Trophoblast cell (in vitro differentiated cells and primary cell): ENCODE data around the gene MIA3.

ENCODE experiments used
- DNase-seq, 2 donors: peaks; one replicate each; pipeline ENCODE4 v3.0.0-alpha.2; 2016
- H2AFZ ChIP-seq: 2 replicates; pipeline ENCODE4 v1.6.1; 2013; ENCODE audit warnings: low read length, moderate library complexity, mild to moderate bottlenecking; ENCODE audit not compliant: insufficient read depth, poor library complexity
- H2AK5ac ChIP-seq: 2 replicates; pipeline ENCODE4 v1.6.1; 2013; ENCODE audit warnings: mild to moderate bottlenecking, low read length
- H2BK120ac ChIP-seq: 2 replicates; pipeline ENCODE4 v1.6.1; 2013; ENCODE audit warnings: low read length, mild to moderate bottlenecking, moderate library complexity; ENCODE audit not compliant: insufficient read depth, poor library complexity
- H2BK12ac ChIP-seq: 2 replicates; pipeline ENCODE4 v1.6.1; 2013; ENCODE audit warnings: mild to moderate bottlenecking, low read length, moderate library complexity
- H2BK5ac ChIP-seq: 2 replicates; pipeline ENCODE4 v1.6.1; 2013; ENCODE audit warnings: low read length, low read depth, moderate library complexity, mild to moderate bottlenecking; ENCODE audit not compliant: poor library complexity
- H3K14ac ChIP-seq: 2 replicates; pipeline ENCODE4 v1.6.1; 2013; ENCODE audit warnings: mild to moderate bottlenecking, low read length
- H3K18ac ChIP-seq: 2 replicates; pipeline ENCODE4 v1.6.1; 2013; ENCODE audit warnings: mild to moderate bottlenecking, low read length
- H3K23ac ChIP-seq: 2 replicates; pipeline ENCODE4 v1.6.1; 2013; ENCODE audit warnings: low read length
- H3K27ac ChIP-seq: 2 replicates; pipeline ENCODE4 v1.5.1; 2013; ENCODE audit warnings: low read depth, mild to moderate bottlenecking, inconsistent platforms, low read length, moderate library complexity
- H3K27me3 ChIP-seq: 2 replicates; pipeline ENCODE4 v1.6.1; 2013; ENCODE audit warnings: inconsistent platforms, mild to moderate bottlenecking, low read length, moderate library complexity; ENCODE audit not compliant: insufficient read depth
- H3K36me3 ChIP-seq, 2 experiments: 1 replicate in 1 of 2; 2 replicates in 1 of 2; pipeline ENCODE4 v1.6.1; 2013; ENCODE audit warnings: low read length in 2 of 2, mild to moderate bottlenecking in 2 of 2, moderate library complexity in 1 of 2; ENCODE audit not compliant: insufficient read depth in 2 of 2, control insufficient read depth in 1 of 2
- H3K4ac ChIP-seq: 2 replicates; pipeline ENCODE4 v1.6.1; 2013; ENCODE audit warnings: low read depth, mild to moderate bottlenecking, low read length, moderate library complexity
- H3K4me1 ChIP-seq, 2 experiments: 1 replicate in 1 of 2; 2 replicates in 1 of 2; pipeline ENCODE4 v1.6.1; 2013; ENCODE audit warnings: low read length in 2 of 2, mild to moderate bottlenecking in 2 of 2, moderate library complexity in 1 of 2; ENCODE audit not compliant: insufficient read depth in 2 of 2, control insufficient read depth in 1 of 2
- H3K4me2 ChIP-seq: 2 replicates; pipeline ENCODE4 v1.6.1; 2013; ENCODE audit warnings: inconsistent platforms, mild to moderate bottlenecking, low read length, moderate library complexity
- H3K4me3 ChIP-seq: 2 replicates; pipeline ENCODE4 v1.5.1; 2013; ENCODE audit warnings: mild to moderate bottlenecking, low read depth, low read length, inconsistent platforms
- H3K79me1 ChIP-seq: one replicate; pipeline ENCODE4 v1.6.1; 2013; ENCODE audit warnings: low read length
- H3K79me2 ChIP-seq: 2 replicates; pipeline ENCODE4 v1.6.1; 2013; ENCODE audit warnings: low read length, mild to moderate bottlenecking; ENCODE audit not compliant: control insufficient read depth, insufficient read depth, poor library complexity
- H3K9ac ChIP-seq: 2 replicates; pipeline ENCODE4 v1.6.1; 2013; ENCODE audit warnings: mild to moderate bottlenecking, low read length
- H3K9me3 ChIP-seq: 2 replicates; pipeline ENCODE4 v1.6.1; 2013; ENCODE audit warnings: low read depth, mild to moderate bottlenecking, control low read depth, inconsistent platforms, low read length; ENCODE audit not compliant: insufficient read depth
- H4K12ac ChIP-seq: 2 replicates; pipeline ENCODE4 v1.6.1; 2013; ENCODE audit warnings: low read depth, mild to moderate bottlenecking, low read length, moderate library complexity
- H4K8ac ChIP-seq: 2 replicates; pipeline ENCODE4 v1.6.1; 2013; ENCODE audit warnings: low read depth, mild to moderate bottlenecking, low read length, moderate library complexity
- H4K91ac ChIP-seq: one replicate; pipeline ENCODE4 v1.6.1; 2013; ENCODE audit warnings: low read depth, mild to moderate bottlenecking, low read length, moderate library complexity
- WGBS: extraction: QIAGEN DNeasy Blood & Tissue Kit; methylation state at CpG from one replicate; pipeline ENCODE4 v1.1.7; 2013; ENCODE audit warnings: missing lambda C conversion rate; ENCODE audit not compliant: insufficient read length, insufficient coverage; ENCODE audit errors: extremely low coverage; 5-methylcytosine and 5-hydroxymethylcytosine counted together

Gene MIA3

DNA sequence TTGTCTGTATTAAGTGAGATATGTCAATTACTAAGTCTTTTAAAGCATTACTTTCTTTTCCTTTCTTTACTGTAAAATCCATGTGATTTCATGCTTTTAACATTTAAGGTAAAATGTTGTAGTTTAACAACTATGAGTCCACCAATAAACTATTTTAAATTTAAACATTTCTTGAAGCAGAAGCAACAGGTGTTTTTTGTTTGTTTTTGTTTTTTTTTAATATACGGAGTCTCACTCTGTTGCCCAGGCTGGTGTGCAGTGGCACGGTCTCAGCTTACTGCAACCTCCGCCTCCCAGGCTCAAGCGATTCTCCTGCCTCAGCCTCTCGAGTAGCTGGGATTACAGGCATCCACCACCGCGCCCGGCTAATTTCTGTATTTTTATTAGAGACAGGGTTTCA lies 78.8 kb downstream of the MIA3 start:
- Histone ChIP-seq H2AK5ac (no peak overlapping the region), H2BK12ac (no peak overlapping the region), H3K9ac (no peak overlapping the region), H3K27ac (no peak overlapping the region), H3K4me2 (no peak overlapping the region), H3K14ac (no peak overlapping the region), H2BK120ac (no peak overlapping the region), H3K4me1 (no peaks in the 10 kb centered on the region), H3K23ac (no peak overlapping the region), H4K12ac (no peak overlapping the region), H3K27me3 (no peaks in the 10 kb centered on the region), H3K4ac (no peak overlapping the region), H3K79me1 (no peaks in the 10 kb centered on the region), H3K18ac (no peak overlapping the region), H4K8ac (no peak overlapping the region), H3K4me3 (no peak overlapping the region), H4K91ac (no peak overlapping the region), H2AFZ (no peak overlapping the region), H3K9me3 (no peaks in the 10 kb centered on the region), H3K36me3 (peaks cover 8% of the 10 kb centered on the region in 2 experiments), H3K79me2 (no peaks in the 10 kb centered on the region), H2BK5ac (no peak overlapping the region)
- no peak for DNase-seq
- WGBS, result no CpG with 5 or more reads among the region's 8 CpGs

- no peak overlapping the region for H2BK12ac ChIP-seq
- H2BK5ac ChIP-seq, result no peak overlapping the region
- no peak overlapping the region for H3K4ac ChIP-seq
- no peak overlapping the region for H4K91ac ChIP-seq
- no peak overlapping the region for H3K23ac ChIP-seq
- H3K4me3 ChIP-seq, result no peak overlapping the region
- H3K4me1 ChIP-seq, result no peaks in the 10 kb centered on the region
- no peak overlapping the region for H3K27ac ChIP-seq
- no peaks in the 10 kb centered on the region for H3K9me3 ChIP-seq
- H3K27me3 ChIP-seq, result no peaks in the 10 kb centered on the region
- H3K4me2 ChIP-seq, result no peak overlapping the region
- H3K18ac ChIP-seq, result no peak overlapping the region
- H4K12ac ChIP-seq, result no peak overlapping the region
- no peaks in the 10 kb centered on the region for H3K79me1 ChIP-seq
- no CpG with 5 or more reads among the region's 2 CpGs for WGBS
- no peak overlapping the region for H2AFZ ChIP-seq
- no peak for DNase-seq
- H3K36me3 ChIP-seq, result peaks cover 7 to 8% of the 10 kb centered on the region in 2 experiments
- H3K14ac ChIP-seq, result no peak overlapping the region
- H3K79me2 ChIP-seq, result no peaks in the 10 kb centered on the region
- no peak overlapping the region for H3K9ac ChIP-seq
- H2BK120ac ChIP-seq, result no peak overlapping the region
- H2AK5ac ChIP-seq, result no peak overlapping the region
- H4K8ac ChIP-seq, result no peak overlapping the region
These were observed 79.3 kb downstream of the MIA3 start for GRCh38 chr1:222697203-222697602.

DNA sequence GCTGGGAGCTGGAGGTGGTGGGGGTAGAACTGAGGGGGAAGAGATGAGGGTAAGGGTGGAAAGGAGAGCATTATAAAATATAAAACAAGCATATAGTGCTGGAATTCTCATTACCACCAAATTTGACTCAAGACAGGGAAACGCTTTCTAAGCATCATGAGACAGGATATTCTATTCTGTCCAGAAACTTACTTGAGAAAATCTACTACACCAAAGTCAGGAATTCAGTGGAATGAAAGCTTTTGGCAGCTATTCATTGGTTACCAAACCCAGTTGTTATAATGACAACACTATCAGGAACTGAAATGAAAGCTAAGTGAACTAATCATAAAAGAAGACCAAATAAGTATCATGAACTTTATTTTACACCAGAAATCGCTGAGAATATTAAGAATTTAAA lies 79.9 kb downstream of the MIA3 start:
- Histone ChIP-seq H3K23ac (no peak overlapping the region), H3K27ac (no peak overlapping the region), H3K4ac (no peak overlapping the region), H4K8ac (no peak overlapping the region), H3K79me1 (no peaks in the 10 kb centered on the region), H2AFZ (no peak overlapping the region), H3K14ac (no peak overlapping the region), H2BK120ac (no peak overlapping the region), H2BK5ac (no peak overlapping the region), H3K18ac (no peak overlapping the region), H3K36me3 (peaks cover 8 to 9% of the 10 kb centered on the region in 2 experiments), H3K79me2 (no peaks in the 10 kb centered on the region), H3K27me3 (no peaks in the 10 kb centered on the region), H3K4me2 (no peak overlapping the region), H3K9me3 (no peaks in the 10 kb centered on the region), H2AK5ac (no peak overlapping the region), H3K4me1 (no peaks in the 10 kb centered on the region), H4K91ac (no peak overlapping the region), H2BK12ac (no peak overlapping the region), H3K9ac (no peak overlapping the region), H4K12ac (no peak overlapping the region), H3K4me3 (no peak overlapping the region)
- no peak for DNase-seq
- WGBS, result no CpG with 5 or more reads among the region's 2 CpGs

DNA sequence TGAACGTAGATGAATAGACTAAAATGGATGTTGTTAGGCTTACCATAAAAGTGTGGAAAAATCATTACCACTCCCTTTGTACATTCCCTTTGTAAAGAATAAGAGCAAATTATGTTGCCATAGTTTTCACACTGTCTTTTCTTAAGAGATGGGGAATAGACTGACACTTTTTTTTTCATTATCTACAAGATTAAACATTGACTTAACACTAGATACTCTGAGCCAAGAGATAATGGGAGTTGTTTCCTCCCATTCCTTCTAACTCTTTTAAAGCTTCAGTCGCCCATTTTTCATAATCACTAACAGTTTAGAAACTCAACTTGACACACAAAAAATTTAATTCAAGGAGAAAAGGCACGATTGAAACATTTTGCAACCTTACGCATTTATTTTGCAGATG lies 84.3 kb downstream of the MIA3 start:
- Histone ChIP-seq H3K4me3 (no peak overlapping the region), H2AFZ (no peak overlapping the region), H3K4me1 (no peaks in the 10 kb centered on the region), H2AK5ac (no peak overlapping the region), H3K79me1 (no peaks in the 10 kb centered on the region), H3K23ac (no peak overlapping the region), H2BK12ac (no peak overlapping the region), H4K12ac (no peak overlapping the region), H3K4ac (no peak overlapping the region), H2BK5ac (no peak overlapping the region), H4K91ac (no peak overlapping the region), H3K79me2 (no peaks in the 10 kb centered on the region), H2BK120ac (no peak overlapping the region), H3K4me2 (no peak overlapping the region), H3K36me3 (peaks cover 8 to 9% of the 10 kb centered on the region in 2 experiments), H3K27me3 (no peaks in the 10 kb centered on the region), H3K18ac (no peak overlapping the region), H3K14ac (no peak overlapping the region), H3K27ac (no peak overlapping the region), H3K9ac (no peak overlapping the region), H4K8ac (no peak overlapping the region), H3K9me3 (no peaks in the 10 kb centered on the region)
- no peak for DNase-seq
- WGBS, result no CpG with 5 or more reads among the region's 4 CpGs
